B cell (primary cell): ENCODE data around the gene KCNC1. TPM values are rescaled to one million over a fixed set of nuclear protein-coding genes. Genes with fewer than 3 reads are reported as not detected.

ENCODE experiments used
- ATAC-seq: fragments of 200-7000 bp; cut with Tn5 transposase; one replicate; pipeline ENCODE4 v1.10.0; 2021; ENCODE audit warnings: low read depth, mild to moderate bottlenecking, moderate number of reproducible peaks, moderate library complexity
- CTCF ChIA-PET: fragments of 350-600 bp; sonication (Branson Sonifier 250); formaldehyde crosslinking; loops from one replicate; lab custom pipeline; 2021; ENCODE audit warnings: antibody characterized with exemption, inconsistent platforms; lab: Charles Lee
- POLR2A ChIA-PET: fragments of 350-600 bp; sonication (Branson Sonifier 250); formaldehyde crosslinking; loops from one replicate; lab custom pipeline; 2021; ENCODE audit warnings: antibody characterized with exemption; lab: Charles Lee
- DNase-seq: peaks from one replicate; pipeline ENCODE4 v3.0.0; 2013
- H2AFZ ChIP-seq: 2 replicates; pipeline ENCODE4 v1.6.1; 2012; ENCODE audit warnings: mild to moderate bottlenecking, low read depth, low read length; ENCODE audit not compliant: insufficient read depth, poor library complexity, severe bottlenecking
- H3K27ac ChIP-seq, 2 donors: 1 replicate in 1 of 2; 2 replicates in 1 of 2; pipeline ENCODE4 v1.5.1; 2012 to 2013; ENCODE audit warnings: low read length in 2 of 2, mild to moderate bottlenecking in 2 of 2, moderate library complexity in 1 of 2
- H3K27me3 ChIP-seq, 4 experiments: fragments of 200-600 bp in 1 of 4; sonication (generic) in 1 of 4; replicated peaks in 1 of 4; 1 replicate in 2 of 4; 2 replicates in 2 of 4; pipeline versions ENCODE4 v1.6.1 to v1.7.0; 2013 to 2016; ENCODE audit warnings: low read length in 3 of 4, mild to moderate bottlenecking in 2 of 4, mixed read lengths in 1 of 4, moderate library complexity in 1 of 4; ENCODE audit not compliant: insufficient read depth in 4 of 4, control insufficient read depth in 3 of 4; ENCODE audit errors: control extremely low read depth in 1 of 4
- H3K36me3 ChIP-seq, 2 experiments: replicated peaks in 1 of 2; 1 replicate in 1 of 2; 2 replicates in 1 of 2; pipeline versions ENCODE4 v1.6.1 to v1.7.1; 2013; ENCODE audit warnings: low read length in 1 of 2; ENCODE audit not compliant: insufficient read depth in 2 of 2, control insufficient read depth in 1 of 2; ENCODE audit errors: control extremely low read depth in 1 of 2, extremely low read depth in 1 of 2
- H3K4me1 ChIP-seq, 2 donors: fragments of 200-600 bp in 1 of 2; sonication (generic) in 1 of 2; 1 replicate in 1 of 2; 2 replicates in 1 of 2; pipeline versions ENCODE4 v1.5.1 to v1.6.1; 2013 to 2017; ENCODE audit warnings: low read length in 2 of 2; ENCODE audit not compliant: control insufficient read depth in 2 of 2, insufficient read depth in 2 of 2
- H3K4me2 ChIP-seq: replicated peaks from 2 replicates; pipeline ENCODE3; 2012; ENCODE audit warnings: mild to moderate bottlenecking, low read depth, low read length; ENCODE audit not compliant: poor library complexity, severe bottlenecking
- H3K4me3 ChIP-seq, 5 experiments: fragments of 200-600 bp in 1 of 5; sonication (generic) in 1 of 5; 1 replicate in 3 of 5; 2 replicates in 2 of 5; pipeline versions ENCODE4 v1.5.1 to v1.7.0; 2011 to 2016; ENCODE audit warnings: low read length in 4 of 5, mild to moderate bottlenecking in 4 of 5, low read depth in 2 of 5, control low read depth in 1 of 5, moderate library complexity in 1 of 5; ENCODE audit not compliant: insufficient read depth in 1 of 5; ENCODE audit errors: control extremely low read depth in 1 of 5, extremely low read depth in 1 of 5
- H3K79me2 ChIP-seq: fragments of 200-600 bp; sonication (generic); one replicate; pipeline ENCODE4 v1.6.0; 2016; ENCODE audit warnings: low read length; ENCODE audit not compliant: control insufficient read depth, insufficient read depth
- H3K9ac ChIP-seq: fragments of 200-600 bp; sonication (generic); 2 replicates; pipeline ENCODE4 v1.6.1; 2017; ENCODE audit warnings: mild to moderate bottlenecking, low read length, moderate library complexity
- H3K9me3 ChIP-seq, 3 donors: one replicate each; pipeline versions ENCODE4 v1.6.1 to v1.7.1; 2013; ENCODE audit warnings: low read length in 2 of 3; ENCODE audit not compliant: control insufficient read depth in 2 of 3, insufficient read depth in 1 of 3; ENCODE audit errors: control extremely low read depth in 1 of 3
- H4K20me1 ChIP-seq: 2 replicates; pipeline ENCODE4 v1.6.0; 2012; ENCODE audit warnings: mild to moderate bottlenecking, low read length; ENCODE audit not compliant: insufficient read depth, control insufficient read depth, poor library complexity, severe bottlenecking
- H3K27ac Mint-ChIP-seq: one replicate; pipeline ENCODE4 v1.8.0; 2021; ENCODE audit warnings: mixed read lengths
- H3K27me3 Mint-ChIP-seq: one replicate; pipeline ENCODE4 v1.8.0; 2021; ENCODE audit warnings: mixed read lengths
- H3K4me1 Mint-ChIP-seq: one replicate; pipeline ENCODE4 v1.8.0; 2021; ENCODE audit warnings: mixed read lengths
- H3K4me3 Mint-ChIP-seq: one replicate; pipeline ENCODE4 v1.8.0; 2021; ENCODE audit warnings: mixed read lengths
- H3K9me3 Mint-ChIP-seq: one replicate; pipeline ENCODE4 v1.8.0; 2022; ENCODE audit warnings: mixed read lengths; ENCODE audit not compliant: insufficient read depth
- CTCF ChIP-seq: fragments of 200-600 bp; IDR thresholded peaks from one replicate; pipeline ENCODE4 v1.8.0; 2022; ENCODE audit warnings: antibody characterized with exemption, mild to moderate bottlenecking
- EZH2 ChIP-seq: IDR thresholded peaks from 2 replicates; pipeline ENCODE4 v1.6.1; 2012; ENCODE audit warnings: borderline replicate concordance, low read depth, mild to moderate bottlenecking, moderate library complexity, low read length; ENCODE audit not compliant: insufficient read depth, poor library complexity, severe bottlenecking
- WGBS: methylation state at CpG from one replicate; pipeline ENCODE4 v1.1.5; 2013; ENCODE audit warnings: missing lambda C conversion rate; ENCODE audit not compliant: insufficient coverage; 5-methylcytosine and 5-hydroxymethylcytosine counted together
- intact Hi-C: fragments of 100-400 bp; cut with micrococcal nuclease; formaldehyde crosslinking; loops from one replicate; pipeline ENCODE4 v1.10.0; 2022
- polyA plus RNA-seq: library from polyadenylated mRNA; depleted of rRNA; stranded (reverse); fragments of >200 nt; gene quantifications from 2 replicates; pipeline ENCODE4 v1.2.3, GENCODE V29; 2012
- total RNA-seq, 2 donors: library from RNA; stranded (reverse); fragments of 120-200 nt in 1 of 2; gene quantifications; 1 replicate in 1 of 2; 2 replicates in 1 of 2; pipeline versions ENCODE4 v1.2.3 to v1.2.4, GENCODE V29; 2013 to 2022

KCNC1 gene
- total and polyA plus RNA-seq, 2 donors (not counting 1 experiment from before 2014, with no cell fraction given), result not detected

- H3K27me3 ChIP-seq, result peaks cover 0 to 30% (median 10%) of the 10 kb centered on the region in 4 experiments
- H4K20me1 ChIP-seq, result no peaks in the 10 kb centered on the region
- no peak overlapping the region for H3K27ac ChIP-seq
- Mint-ChIP-seq H3K4me3 (no peak overlapping the region), H3K27ac (no peak overlapping the region), H3K27me3 (peaks cover 28% of the 10 kb centered on the region), H3K9me3 (no peaks in the 10 kb centered on the region), H3K4me1 (peaks cover 2% of the 10 kb centered on the region)
- CTCF ChIA-PET, result interaction anchor here (2.3 kb wide), 1 partner anchor 10 kb away, joined by 12 read pairs; no protein-coding TSS in a partner anchor
- no peaks in the 10 kb centered on the region for H3K36me3 ChIP-seq
- H3K4me2 ChIP-seq, result no peak overlapping the region
- DNase-seq, result no peak
- intact Hi-C loops, result no loop called here
- no peak for ATAC-seq
- no peaks in the 10 kb centered on the region for H3K4me1 ChIP-seq
- no peak overlapping the region for H3K4me3 ChIP-seq
- H3K9me3 ChIP-seq, result peaks cover 0 to 18% (median 0%) of the 10 kb centered on the region in 3 donors
- WGBS, result 86% methylated on average over 7 of the region's 7 CpGs
- H2AFZ ChIP-seq, result no peak overlapping the region
- no peak overlapping the region for H3K9ac ChIP-seq
- TF ChIP-seq CTCF (no peak), EZH2 (no peak)
- H3K79me2 ChIP-seq, result no peaks in the 10 kb centered on the region
- POLR2A ChIA-PET, result no interaction called here
Observed at GRCh38 chr11:17740649-17741235, 6.2 kb downstream of the KCNC1 start.

- ChIA-PET POLR2A (no interaction called here), CTCF (interaction anchor here (1.1 kb wide), 1 partner anchor 10 kb away, joined by 3 read pairs; no protein-coding TSS in a partner anchor)
- no peaks in the 10 kb centered on the region for H3K9me3 Mint-ChIP-seq
- ATAC-seq, result no peak
- no peak for DNase-seq
- peaks cover 2% of the 10 kb centered on the region for H3K4me1 Mint-ChIP-seq
- H3K9me3 ChIP-seq, result peaks cover 0 to 12% (median 0%) of the 10 kb centered on the region in 3 donors
- H3K4me1 ChIP-seq, result no peaks in the 10 kb centered on the region
- no peak overlapping the region for H3K9ac ChIP-seq
- H2AFZ ChIP-seq, result no peak overlapping the region
- peaks cover 0 to 26% (median 10%) of the 10 kb centered on the region in 4 experiments for H3K27me3 ChIP-seq
- no peak overlapping the region for H3K4me3 Mint-ChIP-seq
- intact Hi-C loops, result no loop called here
- no peak overlapping the region for H3K27ac Mint-ChIP-seq
- 90% methylated on average over 9 of the region's 10 CpGs for WGBS
- no peak overlapping the region for H3K27ac ChIP-seq
- H3K36me3 ChIP-seq, result no peaks in the 10 kb centered on the region
- peaks cover 28% of the 10 kb centered on the region for H3K27me3 Mint-ChIP-seq
- H3K4me2 ChIP-seq, result no peak overlapping the region
- H3K4me3 ChIP-seq, result no peak overlapping the region
- TF ChIP-seq EZH2 (no peak), CTCF (no peak)
- H4K20me1 ChIP-seq, result no peaks in the 10 kb centered on the region
- H3K79me2 ChIP-seq, result no peaks in the 10 kb centered on the region
Observed at GRCh38 chr11:17741487-17741886, 6.9 kb downstream of the KCNC1 start.
